HEK293 (cell line): Measurements from ENCODE around the gene CARD8.

ENCODE experiments used
- FEZF1 ChIP-seq: fragments of 450-650 bp; formaldehyde crosslinking; IDR thresholded peaks from 2 replicates; pipeline ENCODE4 v1.5.1; 2016; ENCODE audit warnings: missing biosample characterization, missing genetic modification characterization
- ZNF37A ChIP-seq: fragments of 450-650 bp; IDR thresholded peaks from 2 replicates; pipeline ENCODE4 v1.5.1; 2018; ENCODE audit warnings: missing biosample characterization, missing genetic modification characterization
- TF ChIP-seq, protein P1 (sequence below): fragments of 450-650 bp; formaldehyde crosslinking; IDR thresholded peaks from 2 replicates; pipeline ENCODE4 v1.5.1; 2016; ENCODE audit warnings: missing biosample characterization, missing genetic modification characterization
- TF ChIP-seq, protein P2 (sequence below): fragments of 450-650 bp; formaldehyde crosslinking; IDR thresholded peaks from 2 replicates; pipeline ENCODE4 v1.5.1; 2016; ENCODE audit warnings: missing biosample characterization, missing genetic modification characterization

DNA sequence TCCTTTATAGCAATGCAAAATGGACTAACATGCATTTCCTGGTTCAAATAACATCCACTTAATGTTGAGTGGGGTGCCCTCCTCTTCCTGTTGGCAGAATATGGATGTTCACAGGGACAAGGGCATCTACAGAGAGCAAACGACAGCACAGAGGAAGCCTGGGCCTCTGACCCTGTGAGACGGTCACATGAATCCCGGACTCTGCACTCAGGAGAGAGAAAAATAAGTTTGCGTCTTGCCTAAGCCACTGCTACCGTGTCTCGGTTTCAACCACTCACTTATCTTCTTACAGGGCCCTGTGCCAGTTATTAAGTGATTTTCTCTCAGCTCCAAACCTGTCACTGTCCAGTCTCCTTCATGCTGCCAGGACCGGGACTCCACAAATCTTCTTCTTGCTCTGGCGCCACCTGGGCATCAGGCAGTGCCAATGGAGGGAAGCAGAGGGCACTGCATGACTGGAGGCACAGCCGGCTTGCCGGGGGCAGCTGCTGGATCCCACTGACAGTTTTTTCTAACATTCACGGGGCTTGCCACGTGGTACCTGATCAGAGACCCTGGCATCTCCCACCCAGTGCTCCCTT, 97.4 kb downstream of the CARD8 start:
- TF ChIP-seq FEZF1 (tag by site-specific recombination) (no peak), ZNF37A (tag by site-specific recombination) (no peak)
- TF ChIP-seq, protein P1, sequence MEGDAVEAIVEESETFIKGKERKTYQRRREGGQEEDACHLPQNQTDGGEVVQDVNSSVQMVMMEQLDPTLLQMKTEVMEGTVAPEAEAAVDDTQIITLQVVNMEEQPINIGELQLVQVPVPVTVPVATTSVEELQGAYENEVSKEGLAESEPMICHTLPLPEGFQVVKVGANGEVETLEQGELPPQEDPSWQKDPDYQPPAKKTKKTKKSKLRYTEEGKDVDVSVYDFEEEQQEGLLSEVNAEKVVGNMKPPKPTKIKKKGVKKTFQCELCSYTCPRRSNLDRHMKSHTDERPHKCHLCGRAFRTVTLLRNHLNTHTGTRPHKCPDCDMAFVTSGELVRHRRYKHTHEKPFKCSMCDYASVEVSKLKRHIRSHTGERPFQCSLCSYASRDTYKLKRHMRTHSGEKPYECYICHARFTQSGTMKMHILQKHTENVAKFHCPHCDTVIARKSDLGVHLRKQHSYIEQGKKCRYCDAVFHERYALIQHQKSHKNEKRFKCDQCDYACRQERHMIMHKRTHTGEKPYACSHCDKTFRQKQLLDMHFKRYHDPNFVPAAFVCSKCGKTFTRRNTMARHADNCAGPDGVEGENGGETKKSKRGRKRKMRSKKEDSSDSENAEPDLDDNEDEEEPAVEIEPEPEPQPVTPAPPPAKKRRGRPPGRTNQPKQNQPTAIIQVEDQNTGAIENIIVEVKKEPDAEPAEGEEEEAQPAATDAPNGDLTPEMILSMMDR (tag by site-specific recombination) = no peak
- TF ChIP-seq, protein P2, sequence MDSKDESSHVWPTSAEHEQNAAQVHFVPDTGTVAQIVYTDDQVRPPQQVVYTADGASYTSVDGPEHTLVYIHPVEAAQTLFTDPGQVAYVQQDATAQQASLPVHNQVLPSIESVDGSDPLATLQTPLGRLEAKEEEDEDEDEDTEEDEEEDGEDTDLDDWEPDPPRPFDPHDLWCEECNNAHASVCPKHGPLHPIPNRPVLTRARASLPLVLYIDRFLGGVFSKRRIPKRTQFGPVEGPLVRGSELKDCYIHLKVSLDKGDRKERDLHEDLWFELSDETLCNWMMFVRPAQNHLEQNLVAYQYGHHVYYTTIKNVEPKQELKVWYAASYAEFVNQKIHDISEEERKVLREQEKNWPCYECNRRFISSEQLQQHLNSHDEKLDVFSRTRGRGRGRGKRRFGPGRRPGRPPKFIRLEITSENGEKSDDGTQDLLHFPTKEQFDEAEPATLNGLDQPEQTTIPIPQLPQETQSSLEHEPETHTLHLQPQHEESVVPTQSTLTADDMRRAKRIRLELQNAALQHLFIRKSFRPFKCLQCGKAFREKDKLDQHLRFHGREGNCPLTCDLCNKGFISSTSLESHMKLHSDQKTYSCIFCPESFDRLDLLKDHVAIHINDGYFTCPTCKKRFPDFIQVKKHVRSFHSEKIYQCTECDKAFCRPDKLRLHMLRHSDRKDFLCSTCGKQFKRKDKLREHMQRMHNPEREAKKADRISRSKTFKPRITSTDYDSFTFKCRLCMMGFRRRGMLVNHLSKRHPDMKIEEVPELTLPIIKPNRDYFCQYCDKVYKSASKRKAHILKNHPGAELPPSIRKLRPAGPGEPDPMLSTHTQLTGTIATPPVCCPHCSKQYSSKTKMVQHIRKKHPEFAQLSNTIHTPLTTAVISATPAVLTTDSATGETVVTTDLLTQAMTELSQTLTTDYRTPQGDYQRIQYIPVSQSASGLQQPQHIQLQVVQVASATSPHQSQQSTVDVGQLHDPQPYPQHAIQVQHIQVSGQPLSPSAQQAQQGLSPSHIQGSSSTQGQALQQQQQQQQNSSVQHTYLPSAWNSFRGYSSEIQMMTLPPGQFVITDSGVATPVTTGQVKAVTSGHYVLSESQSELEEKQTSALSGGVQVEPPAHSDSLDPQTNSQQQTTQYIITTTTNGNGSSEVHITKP (tag by site-specific recombination) = no peak
